Rectal smooth muscle tissue (tissue), 1 donor: ENCODE results near the gene LETM1.

Source experiments
- H3K27ac ChIP-seq: one replicate; pipeline ENCODE4 v1.7.0; 2013; ENCODE audit warnings: low read depth, low read length, inconsistent platforms
- H3K27me3 ChIP-seq: one replicate; pipeline ENCODE4 v1.7.0; 2013; ENCODE audit warnings: low read length; ENCODE audit not compliant: control insufficient read depth, insufficient read depth
- H3K36me3 ChIP-seq: one replicate; pipeline ENCODE4 v1.7.0; 2013; ENCODE audit warnings: low read length; ENCODE audit not compliant: control insufficient read depth, insufficient read depth
- H3K4me1 ChIP-seq: one replicate; pipeline ENCODE4 v1.7.0; 2013; ENCODE audit warnings: low read length; ENCODE audit not compliant: control insufficient read depth, insufficient read depth
- H3K4me3 ChIP-seq: one replicate; pipeline ENCODE4 v1.7.0; 2013; ENCODE audit warnings: low read length
- H3K9ac ChIP-seq: one replicate; pipeline ENCODE4 v1.7.0; 2013; ENCODE audit warnings: low read length

LETM1 gene

GRCh38 chr4:1778642-1779392, 77.1 kb downstream of the LETM1 start:
- H3K27ac ChIP-seq, result no peak overlapping the region
- no peaks in the 10 kb centered on the region for H3K4me1 ChIP-seq

GRCh38 chr4:1777822-1778641, 77.9 kb downstream of the LETM1 start:
- H3K4me1 ChIP-seq, result no peaks in the 10 kb centered on the region
- no peaks in the 10 kb centered on the region for H3K27me3 ChIP-seq
- no peak overlapping the region for H3K4me3 ChIP-seq
- no peak overlapping the region for H3K9ac ChIP-seq
- no peak overlapping the region for H3K27ac ChIP-seq
- H3K36me3 ChIP-seq, result no peaks in the 10 kb centered on the region

More at GRCh38 chr4:1778642-1779392, 77.1 kb downstream of the LETM1 start:
- no peaks in the 10 kb centered on the region for H3K36me3 ChIP-seq
- H3K4me3 ChIP-seq, result no peak overlapping the region
- no peaks in the 10 kb centered on the region for H3K27me3 ChIP-seq
- H3K9ac ChIP-seq, result no peak overlapping the region

GRCh38 chr4:1776521-1777161, 79.3 kb downstream of the LETM1 start:
- Histone ChIP-seq H3K36me3 (no peaks in the 10 kb centered on the region), H3K4me1 (no peaks in the 10 kb centered on the region), H3K4me3 (no peak overlapping the region), H3K27me3 (no peaks in the 10 kb centered on the region), H3K27ac (no peak overlapping the region), H3K9ac (no peak overlapping the region)

GRCh38 chr4:1775731-1776500, 80.0 kb downstream of the LETM1 start:
- H3K27ac ChIP-seq, result no peak overlapping the region
- no peak overlapping the region for H3K4me3 ChIP-seq
- no peaks in the 10 kb centered on the region for H3K4me1 ChIP-seq
- peaks cover under 1% of the 10 kb centered on the region for H3K27me3 ChIP-seq
- no peaks in the 10 kb centered on the region for H3K36me3 ChIP-seq
- no peak overlapping the region for H3K9ac ChIP-seq

- H3K27ac ChIP-seq, result no peak overlapping the region
These were observed 82.2 kb downstream of the LETM1 start for GRCh38 chr4:1773754-1774153.

GRCh38 chr4:1772853-1773538, 83.0 kb downstream of the LETM1 start:
- no peak overlapping the region for H3K9ac ChIP-seq
- H3K36me3 ChIP-seq, result no peaks in the 10 kb centered on the region
- H3K4me3 ChIP-seq, result no peak overlapping the region
- H3K27me3 ChIP-seq, result peaks cover 10% of the 10 kb centered on the region
- no peak overlapping the region for H3K27ac ChIP-seq
- no peaks in the 10 kb centered on the region for H3K4me1 ChIP-seq

More at GRCh38 chr4:1773754-1774153, 82.2 kb downstream of the LETM1 start:
- Histone ChIP-seq H3K27me3 (peaks cover 5% of the 10 kb centered on the region), H3K9ac (no peak overlapping the region), H3K4me3 (no peak overlapping the region), H3K4me1 (no peaks in the 10 kb centered on the region), H3K36me3 (no peaks in the 10 kb centered on the region)

- Histone ChIP-seq H3K4me1 (no peaks in the 10 kb centered on the region), H3K4me3 (no peak overlapping the region), H3K27ac (no peak overlapping the region), H3K27me3 (peaks cover 11% of the 10 kb centered on the region), H3K9ac (no peak overlapping the region), H3K36me3 (no peaks in the 10 kb centered on the region)
These were observed 84.2 kb downstream of the LETM1 start for GRCh38 chr4:1771555-1772305.

GRCh38 chr4:1770791-1771231, 85.1 kb downstream of the LETM1 start:
- H3K9ac ChIP-seq, result no peak overlapping the region
- no peaks in the 10 kb centered on the region for H3K4me1 ChIP-seq
- no peaks in the 10 kb centered on the region for H3K36me3 ChIP-seq
- H3K27ac ChIP-seq, result no peak overlapping the region
- H3K27me3 ChIP-seq, result peaks cover 17% of the 10 kb centered on the region
- no peak overlapping the region for H3K4me3 ChIP-seq

GRCh38 chr4:1770245-1770644, 85.7 kb downstream of the LETM1 start:
- Histone ChIP-seq H3K4me3 (no peak overlapping the region), H3K4me1 (no peaks in the 10 kb centered on the region), H3K27ac (no peak overlapping the region), H3K9ac (no peak overlapping the region), H3K27me3 (peaks cover 21% of the 10 kb centered on the region), H3K36me3 (no peaks in the 10 kb centered on the region)

- no peak overlapping the region for H3K27ac ChIP-seq
- H3K4me1 ChIP-seq, result no peaks in the 10 kb centered on the region
- no peak overlapping the region for H3K4me3 ChIP-seq
- no peak overlapping the region for H3K9ac ChIP-seq
- peaks cover 22% of the 10 kb centered on the region for H3K27me3 ChIP-seq
- no peaks in the 10 kb centered on the region for H3K36me3 ChIP-seq
These were observed 86.3 kb downstream of the LETM1 start for GRCh38 chr4:1769692-1770091.

GRCh38 chr4:1768367-1769034, 87.5 kb downstream of the LETM1 start:
- Histone ChIP-seq H3K9ac (no peak overlapping the region), H3K4me1 (peaks cover 2% of the 10 kb centered on the region), H3K4me3 (no peak overlapping the region), H3K27me3 (peaks cover 22% of the 10 kb centered on the region), H3K36me3 (no peaks in the 10 kb centered on the region), H3K27ac (no peak overlapping the region)
